Measurements from ENCODE around the gene MIER3.

Gene MIER3

DNA sequence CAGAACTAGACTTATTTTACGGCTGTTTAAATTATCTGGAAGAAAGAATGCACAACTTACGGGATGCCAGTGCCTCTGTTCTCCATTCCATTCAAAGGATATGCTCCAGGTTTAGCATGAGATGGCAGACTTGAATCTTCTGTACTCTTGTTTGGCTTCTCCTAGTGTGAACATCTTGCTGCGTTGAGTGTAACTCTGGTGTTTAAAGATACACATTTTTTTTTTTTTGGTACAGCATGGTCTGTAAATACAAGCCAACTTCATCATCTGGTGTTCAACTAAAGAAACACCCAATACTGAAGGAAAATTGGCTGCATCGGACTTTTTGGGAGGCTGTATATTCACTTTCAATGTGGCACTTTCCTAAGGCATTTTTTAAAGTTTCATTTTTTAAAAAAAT, 7.4 kb upstream of the MIER3 start:
- no peak for DNase-seq

DNA sequence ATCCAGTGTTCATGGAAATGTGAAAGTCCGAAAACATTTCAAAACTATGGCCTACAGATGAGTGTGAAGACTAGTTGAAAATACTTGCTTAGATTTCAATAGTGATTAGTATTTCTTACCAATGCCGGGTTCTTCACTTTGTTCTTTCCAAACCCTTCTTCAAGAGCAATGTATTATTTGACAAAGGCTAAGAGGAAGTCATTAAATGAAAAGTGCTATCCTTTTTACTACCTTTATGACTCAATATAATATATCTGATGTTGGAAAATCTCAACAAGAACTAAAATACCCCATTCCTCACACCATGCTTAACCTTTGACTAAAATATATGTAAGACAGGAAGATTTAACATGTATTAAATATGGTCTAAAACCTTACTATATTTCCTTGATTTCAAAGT, 6.7 kb upstream of the MIER3 start:
- no peak for DNase-seq

DNA sequence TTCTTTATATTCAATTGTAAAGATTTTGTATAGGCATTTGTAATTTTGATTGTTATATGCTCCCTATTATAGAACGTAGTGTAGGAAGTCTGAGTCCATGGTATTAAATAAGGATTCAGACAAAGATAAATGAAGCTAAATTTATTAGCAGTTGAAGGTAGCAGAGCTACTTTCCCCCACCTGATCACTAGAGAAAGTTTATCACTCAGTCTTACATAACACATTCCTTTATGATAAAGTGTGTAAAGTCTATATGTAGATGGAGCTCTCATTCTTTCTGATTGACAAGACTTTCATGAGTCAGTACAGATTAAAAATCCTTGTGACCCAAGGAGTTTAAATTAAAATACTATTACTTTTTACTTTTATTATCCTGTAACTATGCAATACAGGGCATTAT, 2.3 kb upstream of the MIER3 start:
- no peak for DNase-seq

DNA sequence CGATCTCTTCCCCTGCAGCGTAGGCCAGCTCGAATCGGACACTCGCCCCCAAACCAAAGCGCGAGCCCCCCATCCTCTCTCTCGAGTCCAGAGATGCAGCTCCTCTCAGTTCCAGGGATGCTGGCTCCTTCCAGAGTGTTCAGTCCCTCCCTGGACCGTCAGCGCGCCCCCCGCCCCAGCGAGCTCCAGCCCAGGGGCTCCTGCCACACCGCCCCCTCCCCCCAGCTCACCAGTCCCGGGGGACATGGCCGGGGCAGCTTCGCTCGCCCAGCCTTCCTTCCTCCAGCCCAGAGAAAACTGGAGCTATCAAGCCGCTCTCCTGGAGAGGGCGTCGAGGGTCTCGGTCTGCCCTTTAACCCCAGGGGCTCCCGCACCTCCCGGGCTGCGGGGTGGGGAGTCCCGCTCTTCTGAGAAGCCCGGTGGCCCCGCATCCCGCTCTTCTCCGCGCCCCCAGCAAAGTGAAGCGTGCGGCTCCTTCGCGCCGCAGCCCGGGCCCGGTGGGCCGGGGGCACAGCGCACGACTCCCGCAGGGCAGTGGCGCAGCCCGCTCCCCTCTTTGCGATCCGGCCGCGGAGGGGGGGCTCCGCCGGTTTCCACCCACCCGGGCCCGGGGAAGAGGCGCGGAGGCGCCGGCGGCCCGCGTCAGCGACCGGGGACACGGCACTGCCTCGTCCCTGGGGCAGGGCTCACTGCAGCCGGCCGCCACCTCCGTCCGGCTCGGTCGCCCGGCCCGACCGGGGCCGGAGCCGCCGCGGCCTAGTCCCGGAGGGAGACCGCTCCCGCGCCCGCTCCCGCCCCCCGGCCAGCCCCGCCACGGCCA, 587 bp downstream of the MIER3 start:
- no peak for DNase-seq

DNA sequence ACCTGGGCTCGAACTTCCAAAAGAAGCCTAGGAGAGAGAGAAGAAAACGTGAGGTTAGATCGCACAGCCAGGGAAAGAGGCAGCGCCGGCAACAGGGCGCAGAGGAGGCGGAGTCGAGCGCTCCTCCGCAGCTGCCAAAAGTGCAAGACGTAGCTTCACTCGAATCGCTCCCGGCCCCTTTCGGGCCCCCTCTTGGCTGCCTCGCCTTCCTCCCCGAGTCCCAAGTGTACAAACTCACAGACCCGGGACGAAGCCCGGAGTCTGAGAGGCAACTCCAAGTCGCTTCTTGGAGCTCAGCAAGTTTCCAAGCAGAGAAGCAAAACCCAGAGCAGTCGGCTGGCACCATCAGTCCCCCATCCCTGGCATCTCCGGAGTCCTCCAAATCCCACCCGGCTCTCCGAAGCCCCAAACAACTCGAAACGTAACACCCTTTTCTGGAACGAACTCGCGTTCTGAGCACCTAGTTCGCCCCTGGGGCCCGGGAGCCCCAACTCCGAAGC, 1.2 kb downstream of the MIER3 start:
- DNase-seq, result no peak

DNA sequence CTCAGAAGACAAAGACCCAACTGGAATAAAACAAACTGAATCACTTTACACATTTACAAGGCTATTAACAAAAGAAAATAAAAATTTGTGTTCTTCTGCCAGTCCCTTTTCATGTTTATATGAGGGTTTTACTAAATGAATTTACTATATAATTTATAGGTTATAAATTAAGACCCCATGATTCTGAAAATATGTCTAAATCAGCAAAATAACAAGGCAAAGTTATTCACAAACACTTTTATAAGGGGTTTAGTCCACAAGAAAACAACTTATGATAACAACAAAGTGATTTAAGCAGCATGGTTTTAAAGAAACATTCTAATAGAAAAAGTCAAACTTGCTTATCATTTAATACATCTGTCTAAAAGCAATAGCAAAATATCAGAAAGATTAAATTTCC, 4.9 kb downstream of the MIER3 start:
- DNase-seq, result no peak

DNA sequence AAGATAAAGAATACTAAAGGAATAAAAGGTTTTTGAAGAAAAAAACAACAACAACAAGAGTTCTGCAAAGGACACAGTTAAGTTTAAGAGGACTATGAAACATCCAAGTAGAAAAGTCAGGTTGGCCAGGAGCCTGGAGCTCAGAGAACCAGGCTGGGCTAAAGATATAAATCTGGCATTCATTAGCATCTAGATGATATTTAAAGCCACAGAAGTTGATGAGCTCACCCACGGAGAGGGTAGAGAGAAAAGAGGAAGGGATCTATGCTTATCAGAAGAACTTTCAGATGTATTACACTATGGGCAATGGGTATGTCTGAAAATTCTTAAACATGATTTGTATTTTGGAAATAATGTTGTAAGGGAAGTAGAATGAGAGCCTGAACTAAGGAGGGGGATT, 9.9 kb downstream of the MIER3 start:
- no peak for DNase-seq

DNA sequence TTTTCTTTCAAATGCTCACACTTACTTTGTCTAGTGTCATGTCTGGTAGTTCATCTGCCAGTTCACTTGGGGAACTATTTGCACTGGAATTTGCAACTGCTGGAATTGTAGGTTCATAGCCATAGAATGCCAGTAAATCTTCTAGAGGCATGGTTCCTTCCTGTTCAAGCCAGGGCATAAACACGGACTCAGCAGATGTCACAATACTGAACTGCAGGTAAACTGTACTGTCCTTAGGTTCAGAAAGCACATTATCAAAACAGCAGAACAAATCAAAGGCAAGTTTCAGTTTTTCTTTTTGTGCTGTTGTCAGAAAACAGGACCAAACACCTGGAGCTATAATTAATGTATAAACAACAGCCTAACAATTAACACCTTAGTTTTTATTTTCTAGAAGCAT, 13.1 kb downstream of the MIER3 start:
- no peak for DNase-seq

DNA sequence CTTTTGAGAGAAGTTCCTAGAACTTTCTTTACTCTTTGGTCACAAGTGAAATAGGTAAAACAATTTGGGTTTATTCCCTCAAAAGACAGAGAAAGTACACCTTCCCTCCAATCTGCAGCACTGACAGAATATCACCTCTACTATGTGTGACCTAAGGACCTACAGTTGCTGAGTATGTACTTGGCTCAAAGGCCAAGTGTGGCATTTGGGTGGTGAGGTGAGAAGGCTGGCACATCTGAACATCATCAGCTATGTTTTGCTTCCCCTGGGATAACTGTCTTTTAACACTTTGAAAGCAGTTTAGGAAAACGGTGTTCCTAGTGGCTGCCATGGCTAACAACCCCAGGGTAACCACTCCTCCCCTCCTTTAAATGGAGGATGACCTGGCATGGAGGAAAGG, 17.6 kb downstream of the MIER3 start:
- DNase-seq, result no peak

DNA sequence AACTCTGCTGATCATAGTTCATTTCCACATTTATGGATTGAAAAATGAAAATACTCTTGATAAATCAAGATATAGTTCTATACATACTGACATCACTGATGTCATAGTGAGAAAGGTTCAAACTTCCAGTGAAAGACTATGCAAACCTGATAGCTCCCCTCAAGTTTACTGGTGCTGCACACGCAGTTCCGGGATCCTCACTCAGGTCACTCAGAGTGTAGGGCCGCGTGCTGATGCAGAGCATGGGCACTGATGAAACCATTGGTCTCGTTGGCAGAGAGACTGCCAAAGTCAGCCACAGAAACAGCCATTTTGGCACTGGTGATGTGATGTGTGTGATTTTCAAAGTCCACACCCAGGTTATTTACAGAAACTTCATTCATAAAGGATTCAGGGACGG, 29.0 kb downstream of the MIER3 start:
- no peak for DNase-seq

DNA sequence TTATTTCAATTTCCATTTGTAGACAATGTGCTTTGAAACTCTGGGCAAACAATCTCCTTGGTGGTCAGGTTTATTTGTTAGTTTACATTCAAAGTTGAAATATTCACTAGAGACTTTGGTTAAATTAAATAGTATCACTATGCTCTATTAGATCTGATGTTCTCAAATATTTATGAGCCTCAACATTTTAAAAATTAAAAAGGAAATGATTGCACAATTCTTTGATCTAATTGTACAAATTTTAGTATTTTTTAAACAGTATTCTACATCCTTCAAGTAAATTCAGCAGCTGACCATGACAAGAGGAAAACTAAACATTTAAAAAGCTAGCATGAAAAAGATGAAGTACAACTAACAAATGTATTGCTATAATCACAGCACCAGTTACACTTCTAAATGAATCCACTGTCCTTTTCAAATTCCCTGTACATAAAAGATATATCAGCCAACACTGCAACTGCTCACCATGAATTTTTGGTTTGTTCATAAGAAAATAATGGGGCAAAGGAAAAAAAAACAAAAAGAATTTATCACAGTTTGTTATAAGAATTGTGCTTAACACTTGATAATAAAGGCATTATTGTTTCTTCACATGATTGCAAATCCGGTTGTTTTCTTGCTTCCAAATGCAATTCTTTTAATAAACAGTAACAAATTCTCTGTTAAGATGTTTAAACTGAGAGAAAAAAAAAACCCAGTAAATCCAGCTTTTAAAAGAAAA, 31.8 kb downstream of the MIER3 start:
- no peak for DNase-seq

DNA sequence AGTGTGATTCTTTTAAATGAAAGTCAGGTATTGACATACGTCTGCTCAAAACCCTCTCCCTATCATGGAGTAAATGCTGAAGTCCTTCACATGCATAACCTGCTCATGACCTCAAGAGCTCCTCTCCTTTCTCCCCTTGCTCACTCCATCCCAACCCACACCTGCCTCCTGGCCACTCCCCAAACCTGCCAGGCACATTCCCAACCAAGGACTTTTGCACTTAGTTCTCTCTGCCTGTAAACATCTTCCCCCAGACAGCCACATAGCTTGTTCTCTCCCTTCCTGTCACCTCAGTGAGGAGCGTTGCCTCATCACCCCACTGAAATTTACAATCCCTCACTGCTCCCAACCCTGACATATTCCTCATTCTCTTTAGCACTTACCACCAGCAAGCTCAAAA, 33.9 kb downstream of the MIER3 start:
- no peak for DNase-seq

DNA sequence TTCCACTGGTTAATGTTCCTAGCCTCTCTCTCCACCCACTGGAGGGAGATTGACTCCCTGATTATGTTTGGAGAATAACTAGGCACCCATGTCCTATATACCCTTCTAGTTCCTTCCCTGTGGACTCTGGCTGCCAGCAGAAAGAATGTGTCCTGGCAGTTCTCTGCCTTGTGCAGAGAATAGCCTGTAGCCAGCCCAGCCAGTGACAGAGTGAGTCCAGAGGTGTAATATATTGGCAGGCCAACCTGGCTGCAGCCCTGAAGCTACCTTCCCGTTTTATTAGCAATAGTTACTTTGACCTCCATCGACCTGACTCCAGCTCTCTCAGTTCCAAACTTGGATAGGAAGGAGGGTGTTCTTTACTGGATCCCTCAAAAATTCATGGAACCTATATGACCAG, 34.4 kb downstream of the MIER3 start:
- DNase-seq, result no peak

DNA sequence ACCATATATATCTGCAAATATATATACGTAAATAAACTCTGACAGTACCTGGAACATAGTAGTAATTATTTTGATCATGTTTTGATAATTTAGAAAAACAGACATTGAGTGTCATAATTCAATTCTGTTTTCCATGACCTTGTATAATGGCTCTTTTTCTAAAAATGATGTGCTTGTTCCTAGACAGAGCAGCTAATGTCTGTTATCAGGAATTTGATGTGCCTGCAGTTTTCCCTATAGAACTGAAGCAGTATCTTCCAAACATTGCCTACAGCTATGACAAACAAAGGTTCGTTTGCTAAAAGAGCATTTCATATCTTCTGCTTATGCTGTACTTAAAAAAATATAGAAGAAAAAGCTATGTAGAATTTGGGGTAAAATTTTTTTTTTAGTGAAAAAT, 37.2 kb downstream of the MIER3 start:
- no peak for DNase-seq

DNA sequence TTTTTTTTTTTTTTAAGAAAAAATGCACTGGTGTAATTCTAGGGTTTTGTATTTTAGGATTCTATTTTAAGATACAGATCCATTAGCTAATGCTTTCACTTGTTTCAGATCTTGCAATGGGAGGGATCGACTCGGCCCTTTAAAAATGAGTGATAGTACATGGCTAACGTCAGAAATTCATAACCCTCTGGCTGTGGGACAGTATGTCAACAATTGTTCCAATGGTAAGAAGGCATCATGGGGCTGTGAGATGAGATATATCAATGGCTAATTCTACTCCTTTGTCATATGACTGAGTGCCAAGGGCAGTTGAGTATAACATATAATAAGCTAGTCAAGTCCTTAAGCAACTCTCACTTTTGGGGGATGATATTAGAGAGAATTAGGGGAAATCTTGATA, 38.2 kb downstream of the MIER3 start:
- no peak for DNase-seq

DNA sequence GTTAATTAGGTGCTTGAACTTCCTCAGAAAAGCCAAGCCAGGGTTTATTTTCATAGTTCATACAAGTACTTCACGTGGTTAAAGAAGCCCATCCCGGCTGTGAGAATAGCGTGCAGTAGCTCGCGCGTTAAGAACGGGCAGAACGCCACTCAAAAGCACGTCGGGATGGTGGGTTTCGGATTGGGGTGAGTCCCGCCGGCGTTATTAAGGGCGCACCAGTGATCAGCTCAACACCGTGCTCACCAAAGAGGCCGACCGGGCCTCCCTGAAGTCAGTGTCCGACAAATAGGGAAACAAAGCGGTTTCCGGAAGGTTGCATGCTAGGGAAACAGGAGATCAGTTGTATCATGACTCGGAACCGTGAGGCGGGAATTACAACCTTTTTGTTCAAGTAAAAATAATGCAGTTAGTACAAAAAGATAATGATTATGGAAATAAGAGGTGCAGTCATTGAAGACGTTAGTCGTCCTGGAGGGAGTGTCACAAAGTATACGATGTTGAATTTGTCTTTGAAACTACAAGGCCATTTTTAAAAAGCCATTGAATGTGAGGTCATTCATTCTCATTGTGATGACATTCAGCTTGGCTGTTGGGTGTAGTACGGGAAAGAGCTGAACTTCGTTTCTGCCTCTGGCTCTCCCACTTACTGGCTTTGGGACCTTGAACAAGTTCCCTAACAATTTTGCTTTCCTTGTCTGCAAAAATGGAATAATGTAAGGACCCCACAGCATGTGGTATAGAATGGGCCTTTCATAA, 41.5 kb downstream of the MIER3 start:
- no peak for DNase-seq

DNA sequence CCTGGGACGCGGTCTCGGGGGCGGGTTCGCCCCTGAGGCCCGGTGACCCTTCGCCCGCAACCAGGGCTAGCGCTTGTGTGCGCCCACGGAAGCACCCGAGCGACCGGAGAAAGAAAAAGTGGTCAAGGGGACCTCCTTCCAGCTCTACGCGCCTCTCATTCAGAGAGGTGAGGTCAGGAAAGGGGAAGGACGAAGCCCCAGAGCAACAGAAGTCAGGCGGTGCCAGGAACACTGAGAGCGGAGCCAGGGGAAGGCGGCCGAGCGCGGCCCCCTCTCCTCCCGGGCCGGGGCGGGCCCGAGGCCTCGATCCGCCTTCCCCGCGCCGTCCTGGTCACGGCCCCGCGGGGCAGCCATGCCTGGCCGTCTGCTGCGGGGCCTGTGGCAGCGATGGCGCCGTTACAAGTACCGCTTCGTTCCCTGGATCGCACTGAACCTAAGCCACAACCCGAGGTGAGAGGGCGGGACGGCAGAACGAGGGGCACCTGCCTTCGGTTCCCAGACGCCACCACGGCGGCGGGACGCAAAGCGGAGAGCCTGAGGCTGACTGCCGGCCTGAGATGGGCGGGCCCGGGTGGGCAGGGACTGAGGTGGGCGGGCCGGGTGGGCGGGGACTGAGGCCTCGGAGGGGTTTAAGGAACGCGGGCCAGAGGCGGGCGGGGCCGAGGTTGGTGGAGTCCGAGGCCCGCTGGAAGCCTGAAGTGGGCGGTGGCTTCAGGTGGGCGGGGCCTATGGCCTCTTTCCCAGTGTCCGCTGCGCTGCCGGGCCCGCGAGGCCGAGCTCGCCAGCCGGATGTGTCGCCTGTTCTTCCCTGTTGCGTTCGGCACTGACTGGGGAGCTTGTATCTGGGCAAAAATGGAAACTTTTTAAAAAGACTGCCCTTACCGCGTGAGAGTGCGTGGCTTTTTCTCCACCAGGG, 42.4 kb downstream of the MIER3 start, which contains the start of gene SETD9:
TSS of gene SETD9 (plus strand) at position 303 of the 916 bp plus-strand sequence. CDS start at position 353, 50 bp downstream.
- peak; percentile 94 for DNase-seq

DNA sequence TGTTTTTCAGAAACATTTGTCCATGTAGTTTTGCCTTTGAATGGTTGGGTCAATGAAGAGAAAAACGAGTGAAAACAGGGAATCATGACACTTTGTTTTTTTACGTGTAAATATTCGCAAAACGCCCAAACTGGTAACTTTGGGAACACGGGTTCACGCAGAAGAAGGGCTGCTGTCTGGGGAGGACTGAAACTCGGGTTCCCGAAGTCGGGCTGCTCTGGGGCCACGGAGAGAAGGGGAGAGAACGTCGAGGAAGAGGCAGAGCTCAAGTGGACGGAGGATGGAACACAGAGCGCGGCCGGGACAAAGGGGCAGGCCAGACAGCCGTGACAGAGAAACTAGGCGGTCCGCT, 43.0 kb downstream of the MIER3 start:
- no peak for DNase-seq

DNA sequence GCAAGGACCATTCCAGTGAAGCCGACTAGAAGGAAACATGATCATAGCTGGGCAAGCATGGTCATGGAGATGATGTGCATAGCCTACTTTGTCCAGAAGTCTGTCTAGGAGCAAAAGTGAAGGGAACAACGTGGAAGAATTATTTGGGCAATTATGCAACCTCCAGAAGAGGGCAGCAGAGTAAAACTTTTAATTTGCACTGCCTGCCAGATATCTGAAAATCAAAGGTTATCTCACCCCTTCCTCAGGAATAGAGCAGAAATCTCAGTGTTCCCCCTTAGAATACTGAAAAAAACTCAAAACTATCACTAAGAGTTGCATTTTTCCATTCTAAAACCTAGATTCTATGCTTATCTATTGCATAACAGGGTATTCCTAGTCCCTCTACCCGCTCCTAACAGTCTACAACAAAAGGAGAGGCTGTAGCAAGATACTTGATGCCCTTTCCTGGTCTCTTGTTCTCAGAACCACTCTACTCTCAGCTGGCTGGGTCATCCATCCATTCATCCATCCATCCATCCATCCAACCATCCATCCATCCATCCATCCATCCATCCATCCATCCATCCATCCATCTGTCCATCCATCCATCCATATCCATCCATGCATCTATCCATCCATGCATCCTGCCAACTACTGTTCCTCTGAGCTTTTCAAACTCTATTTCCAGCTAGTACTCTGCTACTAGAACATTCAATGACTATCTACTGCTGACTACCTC, 50.9 kb downstream of the MIER3 start:
- DNase-seq, result no peak

DNA sequence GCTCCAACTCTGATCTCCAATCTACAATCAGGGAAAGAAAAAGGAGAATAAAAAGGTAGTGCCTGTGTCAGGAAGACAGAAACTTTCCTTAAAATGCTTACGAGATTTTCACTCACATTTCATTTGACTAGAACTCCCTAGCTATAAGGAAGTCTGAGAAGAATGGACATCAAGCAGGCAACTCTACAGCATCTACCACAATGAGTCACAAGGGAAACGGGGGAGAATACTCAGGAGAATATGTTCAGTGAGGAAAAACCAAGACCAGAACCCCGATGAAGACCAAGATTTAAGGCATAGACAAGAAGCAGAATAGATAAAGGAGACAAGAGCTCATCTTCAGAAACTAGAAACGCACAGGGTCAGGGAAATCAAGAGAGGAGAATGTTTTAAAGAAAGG, 51.5 kb downstream of the MIER3 start:
- no peak for DNase-seq

DNA sequence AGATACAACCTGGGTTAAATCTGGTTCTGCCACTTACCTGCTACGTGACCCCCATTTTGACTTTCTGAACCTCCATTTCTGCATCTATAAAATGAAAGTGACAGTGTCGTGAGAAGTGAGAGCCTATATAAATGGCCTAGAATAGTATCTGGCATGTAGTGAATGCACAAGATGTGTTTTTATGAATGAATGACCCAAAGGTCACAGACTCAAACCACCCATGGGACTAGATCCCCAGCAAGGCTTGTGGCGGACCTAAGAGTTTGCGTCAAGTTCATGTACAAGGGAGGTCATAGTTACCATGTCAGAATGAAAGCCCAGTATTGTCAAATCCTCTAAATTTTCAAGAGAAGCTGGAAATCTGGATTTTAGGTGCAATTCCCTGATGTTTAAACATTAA, 53.7 kb downstream of the MIER3 start:
- no peak for DNase-seq

DNA sequence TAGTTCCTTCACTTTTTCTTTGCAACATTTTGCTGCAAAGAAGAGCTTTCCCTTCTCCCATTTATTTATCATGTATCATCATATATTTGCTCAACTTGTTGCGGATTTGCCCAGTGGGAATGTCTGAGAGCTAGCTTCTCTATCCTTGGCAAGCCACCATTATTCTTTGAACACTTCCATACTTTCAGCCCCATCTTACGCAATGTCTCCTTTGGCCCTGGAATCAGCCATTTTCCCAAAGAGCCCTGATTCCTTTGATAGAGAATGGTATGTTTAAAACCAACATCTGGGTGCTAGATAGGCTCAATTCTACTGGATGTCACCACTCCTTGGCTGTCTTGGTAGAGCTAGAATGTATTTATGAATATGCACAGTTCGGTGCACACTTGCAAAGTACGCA, 55.2 kb downstream of the MIER3 start:
- DNase-seq, result no peak

Data from NCI-H187 treated with DMSO at 0.1 percent for 48 hours (cell line).